Bronchial epithelial cell (primary cell): ENCODE results near the gene SEC16A. TPM values are rescaled to one million over a fixed set of nuclear protein-coding genes. Genes with fewer than 3 reads are reported as not detected.

Experiments used
- DNase-seq: peaks from one replicate; pipeline ENCODE4 v3.0.0-alpha.2; 2010; ENCODE audit warnings: low read depth
- FAIRE-seq: peaks from 2 replicates; lab custom pipeline; 2011; peaks lifted over from hg19 to GRCh38; lab: Jason Lieb, UNC
- H3K27me3 ChIP-seq: 2 replicates; pipeline ENCODE4 v1.5.1; 2011; ENCODE audit warnings: low read length; ENCODE audit not compliant: control insufficient read depth, insufficient read depth
- H3K36me3 ChIP-seq: 2 replicates; pipeline ENCODE4 v1.5.1; 2011; ENCODE audit warnings: low read length; ENCODE audit not compliant: control insufficient read depth, insufficient read depth
- H3K4me3 ChIP-seq: 2 replicates; pipeline ENCODE4 v1.5.1; 2011; ENCODE audit warnings: mild to moderate bottlenecking, low read depth, low read length, control low read depth
- total RNA-seq: library from RNA; depleted of rRNA; stranded (reverse); fragments of >200 nt; gene quantifications from 2 replicates; pipeline ENCODE4 v1.2.1, GENCODE V29; 2014
- TF ChIP-seq, protein P1 (sequence below): IDR thresholded peaks from 2 replicates; pipeline ENCODE4 v1.5.1; 2011; ENCODE audit warnings: mild to moderate bottlenecking, moderate library complexity, low read length, control low read depth, inconsistent platforms; ENCODE audit not compliant: insufficient read depth, severe bottlenecking

The SEC16A gene
- total RNA-seq, 1 donor from 2014 or later: 13.7 TPM

DNA sequence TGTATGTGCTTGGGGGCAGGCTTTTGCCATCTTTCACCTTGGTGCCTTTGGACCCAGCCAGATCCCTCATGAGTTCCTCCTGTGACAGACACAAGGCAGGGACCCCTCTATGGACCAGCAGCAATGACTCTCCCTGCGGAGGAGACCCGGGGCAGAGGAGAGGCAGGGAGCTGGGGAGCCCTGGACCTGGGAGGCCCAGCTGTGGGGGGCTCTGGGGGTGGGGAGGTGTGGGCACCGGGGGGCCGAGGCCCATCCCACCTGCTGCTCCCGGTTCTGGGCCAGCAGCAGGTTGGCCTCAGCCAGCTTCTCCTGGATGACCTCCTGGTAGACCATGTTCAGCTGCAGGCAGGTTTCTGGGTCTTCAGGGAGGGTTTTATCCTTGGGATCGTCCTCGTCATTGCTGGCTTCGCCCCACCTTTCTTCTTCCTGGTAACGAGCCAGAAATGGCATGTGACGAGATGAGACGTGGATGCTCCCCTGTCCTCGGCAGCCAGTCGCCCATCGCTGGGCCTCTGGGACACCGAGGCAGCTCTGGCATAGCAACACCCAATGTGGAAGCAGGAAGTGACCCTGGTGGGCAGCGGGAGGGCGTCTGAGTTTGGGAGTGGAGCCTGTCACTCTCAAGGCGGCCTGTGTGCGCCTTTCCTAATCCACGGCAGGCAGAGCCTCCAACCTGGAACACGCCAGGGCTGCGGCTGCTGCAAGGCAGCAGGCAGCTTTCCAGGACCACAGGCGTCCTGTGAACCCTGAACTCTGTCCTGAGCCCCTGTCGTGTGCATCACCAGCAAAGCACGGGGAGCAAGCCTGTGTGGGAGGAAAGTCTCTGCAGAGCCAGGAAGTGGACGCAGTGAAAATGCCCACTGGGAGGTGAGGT is 87.3 kb downstream of the SEC16A start:
- DNase-seq (no peak), FAIRE-seq (no peak)
- Histone ChIP-seq H3K36me3 (peaks cover 53% of the 10 kb centered on the region), H3K27me3 (no peaks in the 10 kb centered on the region), H3K4me3 (no peak overlapping the region)
- TF ChIP-seq, protein P1, sequence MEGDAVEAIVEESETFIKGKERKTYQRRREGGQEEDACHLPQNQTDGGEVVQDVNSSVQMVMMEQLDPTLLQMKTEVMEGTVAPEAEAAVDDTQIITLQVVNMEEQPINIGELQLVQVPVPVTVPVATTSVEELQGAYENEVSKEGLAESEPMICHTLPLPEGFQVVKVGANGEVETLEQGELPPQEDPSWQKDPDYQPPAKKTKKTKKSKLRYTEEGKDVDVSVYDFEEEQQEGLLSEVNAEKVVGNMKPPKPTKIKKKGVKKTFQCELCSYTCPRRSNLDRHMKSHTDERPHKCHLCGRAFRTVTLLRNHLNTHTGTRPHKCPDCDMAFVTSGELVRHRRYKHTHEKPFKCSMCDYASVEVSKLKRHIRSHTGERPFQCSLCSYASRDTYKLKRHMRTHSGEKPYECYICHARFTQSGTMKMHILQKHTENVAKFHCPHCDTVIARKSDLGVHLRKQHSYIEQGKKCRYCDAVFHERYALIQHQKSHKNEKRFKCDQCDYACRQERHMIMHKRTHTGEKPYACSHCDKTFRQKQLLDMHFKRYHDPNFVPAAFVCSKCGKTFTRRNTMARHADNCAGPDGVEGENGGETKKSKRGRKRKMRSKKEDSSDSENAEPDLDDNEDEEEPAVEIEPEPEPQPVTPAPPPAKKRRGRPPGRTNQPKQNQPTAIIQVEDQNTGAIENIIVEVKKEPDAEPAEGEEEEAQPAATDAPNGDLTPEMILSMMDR: no peak

DNA sequence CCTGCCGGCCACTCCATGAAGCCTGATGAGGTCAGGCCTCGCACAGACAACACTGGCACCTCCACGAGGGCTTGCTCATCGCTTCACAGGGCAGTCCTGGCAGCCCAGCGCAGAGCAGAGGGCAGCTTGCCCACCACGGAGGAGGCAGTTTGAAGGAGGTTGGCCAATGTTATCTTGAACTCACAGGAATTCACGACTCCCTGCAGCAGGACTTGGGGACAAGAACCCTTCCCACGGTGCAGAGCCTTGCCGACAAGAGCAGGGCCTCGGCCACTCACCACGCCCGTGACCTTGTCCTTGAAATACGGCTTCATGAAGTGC is 87.9 kb downstream of the SEC16A start:
- DNase-seq (no peak), FAIRE-seq (peak; percentile 89)
- Histone ChIP-seq H3K36me3 (peaks cover 53% of the 10 kb centered on the region), H3K27me3 (no peaks in the 10 kb centered on the region), H3K4me3 (no peak overlapping the region)
- TF ChIP-seq, protein P1: no peak

DNA sequence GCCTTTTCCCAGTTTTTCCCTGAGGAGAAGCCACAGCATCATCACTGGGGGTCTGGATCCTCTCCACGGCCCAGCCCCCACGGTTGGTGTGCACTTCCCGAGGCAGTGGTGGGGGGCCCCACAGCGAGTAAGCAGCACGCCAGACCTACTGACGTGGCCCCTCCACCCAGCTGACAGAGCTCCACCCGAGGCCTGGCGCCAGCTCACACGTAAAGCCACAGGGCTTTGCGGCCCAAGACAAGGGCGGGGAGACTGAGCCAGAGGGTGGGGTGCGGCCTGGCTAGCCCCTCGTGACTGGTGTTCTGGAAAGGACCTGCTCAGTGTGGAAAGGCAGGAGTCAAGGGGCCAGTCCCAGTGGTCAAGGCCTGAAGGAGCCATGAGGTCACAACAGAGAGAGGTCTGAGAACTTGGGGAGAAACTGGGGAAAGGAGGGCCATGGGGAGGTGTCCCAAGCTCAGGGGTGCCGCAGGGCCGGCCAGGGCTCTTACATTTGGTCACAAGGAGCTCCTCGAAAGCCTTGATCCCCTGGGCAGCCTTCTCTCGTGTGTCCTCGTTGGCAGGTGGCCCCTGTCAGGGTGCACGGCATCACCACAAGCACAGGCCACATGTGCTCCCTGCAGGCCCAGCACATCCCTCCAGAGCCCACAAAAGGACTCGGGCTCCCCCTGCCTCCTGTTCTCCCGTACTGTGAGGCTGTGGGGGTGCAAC is 88.4 kb downstream of the SEC16A start:
- H3K4me3 ChIP-seq: no peak overlapping the region
- no peaks in the 10 kb centered on the region for H3K27me3 ChIP-seq
- FAIRE-seq (no peak), DNase-seq (no peak)
- H3K36me3 ChIP-seq: peaks cover 54% of the 10 kb centered on the region
- TF ChIP-seq, protein P1: no peak

DNA sequence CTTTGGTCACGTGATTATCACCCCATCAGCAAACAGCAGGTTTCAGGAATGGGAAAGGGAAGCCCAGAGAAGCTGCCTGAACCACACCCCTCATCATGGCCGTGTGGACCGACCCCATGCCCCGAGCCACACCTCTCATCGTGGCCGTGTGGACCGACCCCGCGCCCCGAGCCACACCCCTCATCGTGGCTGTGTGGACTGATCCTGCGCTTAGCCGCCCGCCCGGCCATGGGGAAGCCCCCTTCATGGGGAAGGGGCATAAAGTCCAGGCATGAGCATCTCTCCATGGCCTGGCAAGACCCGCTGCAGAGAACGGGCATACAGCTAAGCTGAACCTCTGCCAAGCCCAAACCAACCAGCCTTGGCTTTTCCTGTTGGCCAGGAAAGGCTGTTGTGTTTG is 89.3 kb downstream of the SEC16A start:
- H3K27me3 ChIP-seq: no peaks in the 10 kb centered on the region
- DNase-seq (no peak), FAIRE-seq (no peak)
- H3K36me3 ChIP-seq: peaks cover 57% of the 10 kb centered on the region
- TF ChIP-seq, protein P1: no peak
- no peak overlapping the region for H3K4me3 ChIP-seq

DNA sequence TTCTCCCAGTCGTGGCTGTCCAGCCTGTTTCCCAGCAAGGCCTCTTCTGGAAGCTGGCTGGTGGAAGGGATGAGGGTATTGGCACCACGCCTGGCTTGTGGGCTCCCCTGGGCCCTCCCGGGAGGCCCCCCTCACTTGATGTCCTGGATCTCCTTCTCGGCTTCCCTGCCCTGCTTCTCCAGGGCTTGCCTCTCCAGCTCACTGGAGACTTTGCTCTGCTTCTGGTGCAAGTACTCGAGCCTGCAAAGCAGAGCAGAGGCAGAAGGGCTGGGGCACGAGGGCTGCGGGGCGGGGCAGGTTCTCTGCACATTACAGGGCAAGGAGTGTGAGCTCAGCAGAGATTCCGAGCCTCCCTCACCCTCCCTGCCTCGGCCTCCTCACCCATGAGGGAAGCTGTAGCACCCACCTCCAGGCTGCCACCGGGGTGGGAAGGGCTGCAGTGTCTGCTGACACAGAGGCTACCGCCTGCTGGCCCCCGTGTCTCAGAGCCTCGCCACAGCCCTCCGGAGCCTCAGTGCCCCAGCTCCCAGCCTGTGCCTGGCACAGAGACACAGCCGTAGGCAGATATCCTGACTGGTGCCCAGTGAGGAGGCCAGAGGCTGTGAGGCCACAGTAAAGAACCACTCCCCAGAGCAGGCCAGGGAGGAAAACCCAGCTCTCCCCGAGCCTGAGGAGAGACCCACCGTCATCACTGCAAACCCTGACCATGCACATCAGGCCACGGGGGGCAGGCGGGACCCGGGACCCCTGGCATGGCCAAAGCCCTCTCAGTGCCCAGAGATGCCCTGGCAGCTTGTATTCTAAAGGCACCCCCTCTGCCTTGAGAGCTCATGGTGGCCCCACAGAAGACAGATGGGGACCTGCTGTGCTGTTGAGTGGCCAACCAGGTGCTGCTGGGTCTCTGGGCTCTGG is 90.0 kb downstream of the SEC16A start:
- TF ChIP-seq, protein P1: no peak
- no peak for FAIRE-seq
- H3K36me3 ChIP-seq: peaks cover 57% of the 10 kb centered on the region

More for the DNA sequence above, 90.0 kb downstream of the SEC16A start:
- H3K27me3 ChIP-seq: no peaks in the 10 kb centered on the region
- DNase-seq: no peak
- no peak overlapping the region for H3K4me3 ChIP-seq
